MCF 10A (cell line): ENCODE measurements around the gene TNFRSF12A. TPM values are rescaled to one million over a fixed set of nuclear protein-coding genes. Genes with fewer than 3 reads are reported as not detected.

Experiments
- BruUV-seq: library from RNA; stranded (reverse); fragments of 400-500 nt; replicated peaks from 2 replicates; lab custom pipeline; 2021; lab: Mats Ljungman, UMichigan
- CTCF ChIA-PET: fragments of 300-600 bp; sonication (Branson Sonifier 250); formaldehyde crosslinking; extraction: SDS; loops from one replicate; lab custom pipeline; 2021; ENCODE audit warnings: antibody characterized with exemption, inconsistent platforms; lab: Yijun Ruan, JAX
- POLR2A ChIA-PET: fragments of 300-600, 350-650 bp; sonication (Branson Sonifier 250); formaldehyde crosslinking; extraction: SDS; loops from one replicate; lab custom pipeline; 2020; ENCODE audit warnings: antibody characterized with exemption, inconsistent platforms; lab: Yijun Ruan, JAX
- DNase-seq: peaks from one replicate; pipeline ENCODE4 v3.0.0-alpha.2; 2018; ENCODE audit not compliant: unreplicated experiment
- H3K27ac Mint-ChIP-seq: one replicate; pipeline ENCODE4 v1.8.0; 2022; ENCODE audit warnings: mild to moderate bottlenecking, low read depth, mixed read lengths; ENCODE audit not compliant: unreplicated experiment
- H3K27me3 Mint-ChIP-seq: one replicate; pipeline ENCODE4 v1.8.0; 2022; ENCODE audit warnings: mixed read lengths; ENCODE audit not compliant: insufficient read depth, unreplicated experiment
- H3K36me3 Mint-ChIP-seq: one replicate; pipeline ENCODE4 v1.8.0; 2022; ENCODE audit warnings: mild to moderate bottlenecking, moderate library complexity, mixed read lengths; ENCODE audit not compliant: insufficient read depth, unreplicated experiment
- H3K4me1 Mint-ChIP-seq: one replicate; pipeline ENCODE4 v1.8.0; 2022; ENCODE audit warnings: mixed read lengths; ENCODE audit not compliant: insufficient read depth, unreplicated experiment
- H3K4me3 Mint-ChIP-seq: one replicate; pipeline ENCODE4 v1.8.0; 2022; ENCODE audit warnings: mild to moderate bottlenecking, moderate library complexity, mixed read lengths; ENCODE audit not compliant: unreplicated experiment
- H3K9me3 Mint-ChIP-seq: one replicate; pipeline ENCODE4 v1.8.0; 2022; ENCODE audit warnings: mixed read lengths; ENCODE audit not compliant: unreplicated experiment
- intact Hi-C: fragments of 100-400 bp; cut with micrococcal nuclease; formaldehyde crosslinking; loops from 2 replicates; pipeline ENCODE4 v1.14.1; 2022
- total RNA-seq: library from RNA; stranded (reverse); gene quantifications from 2 replicates; pipeline ENCODE4 v1.2.3, GENCODE V29; 2022
- TF ChIP-seq, protein P1 (sequence below): fragments of 200-600 bp; IDR thresholded peaks from one replicate; pipeline ENCODE4 v1.8.0; 2022; ENCODE audit warnings: antibody characterized with exemption, mild to moderate bottlenecking; ENCODE audit not compliant: unreplicated experiment

Gene TNFRSF12A
- total RNA-seq, 1 experiment from 2014 or later = 641 TPM

DNA sequence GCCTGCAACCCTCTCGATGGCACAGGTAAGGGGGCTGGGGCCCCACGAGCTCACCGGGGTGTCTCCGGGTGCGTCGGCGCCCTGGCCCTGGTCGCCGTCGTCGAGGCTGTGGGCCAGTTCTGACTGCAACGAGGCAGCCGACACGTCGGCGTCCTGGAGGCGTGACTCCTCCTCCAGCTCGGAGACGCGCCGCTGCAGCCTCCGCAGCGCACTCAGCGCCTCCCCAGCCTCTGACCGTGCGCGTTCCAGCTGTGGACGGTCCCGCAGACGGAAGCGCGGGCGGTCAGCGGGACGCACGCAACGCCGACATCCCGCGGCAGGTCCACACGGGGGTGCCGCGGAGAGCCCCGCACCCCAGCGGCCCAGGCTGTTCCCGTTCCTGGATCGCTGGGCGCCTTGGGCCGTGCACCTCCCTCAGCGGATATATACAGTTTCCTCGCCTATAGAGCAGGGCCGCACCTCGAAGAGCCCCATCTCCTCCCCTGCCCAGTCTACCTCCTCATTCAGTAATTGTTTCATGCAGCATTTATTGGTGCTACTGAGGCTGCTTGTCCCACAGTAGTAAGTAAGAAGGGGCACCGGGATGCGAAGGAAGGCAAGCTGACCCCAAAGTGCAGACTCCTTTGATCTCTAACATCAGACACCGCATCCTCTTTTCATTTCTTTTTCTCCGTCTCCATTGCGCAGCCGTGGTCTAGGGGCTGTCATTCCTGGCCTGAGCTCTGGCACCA lies 9.5 kb downstream of the TNFRSF12A start:
- no peak overlapping the region for H3K4me3 Mint-ChIP-seq
- intact Hi-C loops = no loop called here
- H3K27me3 Mint-ChIP-seq = peaks cover 26% of the 10 kb centered on the region
- CTCF ChIA-PET = interaction anchor here (0.6 to 8.3 kb wide), 9 partner anchors 10 to 142 kb away, joined by 3 to 121 read pairs (median 9); no protein-coding TSS in a partner anchor
- no peak overlapping the region for H3K27ac Mint-ChIP-seq
- POLR2A ChIA-PET = interaction anchor here (0.6 to 2.2 kb wide), 3 partner anchors 19 to 475 kb away, joined by 3 to 7 read pairs (median 5); no protein-coding TSS in a partner anchor
- TF ChIP-seq, protein P1, sequence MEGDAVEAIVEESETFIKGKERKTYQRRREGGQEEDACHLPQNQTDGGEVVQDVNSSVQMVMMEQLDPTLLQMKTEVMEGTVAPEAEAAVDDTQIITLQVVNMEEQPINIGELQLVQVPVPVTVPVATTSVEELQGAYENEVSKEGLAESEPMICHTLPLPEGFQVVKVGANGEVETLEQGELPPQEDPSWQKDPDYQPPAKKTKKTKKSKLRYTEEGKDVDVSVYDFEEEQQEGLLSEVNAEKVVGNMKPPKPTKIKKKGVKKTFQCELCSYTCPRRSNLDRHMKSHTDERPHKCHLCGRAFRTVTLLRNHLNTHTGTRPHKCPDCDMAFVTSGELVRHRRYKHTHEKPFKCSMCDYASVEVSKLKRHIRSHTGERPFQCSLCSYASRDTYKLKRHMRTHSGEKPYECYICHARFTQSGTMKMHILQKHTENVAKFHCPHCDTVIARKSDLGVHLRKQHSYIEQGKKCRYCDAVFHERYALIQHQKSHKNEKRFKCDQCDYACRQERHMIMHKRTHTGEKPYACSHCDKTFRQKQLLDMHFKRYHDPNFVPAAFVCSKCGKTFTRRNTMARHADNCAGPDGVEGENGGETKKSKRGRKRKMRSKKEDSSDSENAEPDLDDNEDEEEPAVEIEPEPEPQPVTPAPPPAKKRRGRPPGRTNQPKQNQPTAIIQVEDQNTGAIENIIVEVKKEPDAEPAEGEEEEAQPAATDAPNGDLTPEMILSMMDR = no peak
- no peaks in the 10 kb centered on the region for H3K9me3 Mint-ChIP-seq
- no peak for DNase-seq
- peaks cover 26% of the 10 kb centered on the region for H3K36me3 Mint-ChIP-seq
- no peaks in the 10 kb centered on the region for H3K4me1 Mint-ChIP-seq
- BruUV-seq = no TSS peak

DNA sequence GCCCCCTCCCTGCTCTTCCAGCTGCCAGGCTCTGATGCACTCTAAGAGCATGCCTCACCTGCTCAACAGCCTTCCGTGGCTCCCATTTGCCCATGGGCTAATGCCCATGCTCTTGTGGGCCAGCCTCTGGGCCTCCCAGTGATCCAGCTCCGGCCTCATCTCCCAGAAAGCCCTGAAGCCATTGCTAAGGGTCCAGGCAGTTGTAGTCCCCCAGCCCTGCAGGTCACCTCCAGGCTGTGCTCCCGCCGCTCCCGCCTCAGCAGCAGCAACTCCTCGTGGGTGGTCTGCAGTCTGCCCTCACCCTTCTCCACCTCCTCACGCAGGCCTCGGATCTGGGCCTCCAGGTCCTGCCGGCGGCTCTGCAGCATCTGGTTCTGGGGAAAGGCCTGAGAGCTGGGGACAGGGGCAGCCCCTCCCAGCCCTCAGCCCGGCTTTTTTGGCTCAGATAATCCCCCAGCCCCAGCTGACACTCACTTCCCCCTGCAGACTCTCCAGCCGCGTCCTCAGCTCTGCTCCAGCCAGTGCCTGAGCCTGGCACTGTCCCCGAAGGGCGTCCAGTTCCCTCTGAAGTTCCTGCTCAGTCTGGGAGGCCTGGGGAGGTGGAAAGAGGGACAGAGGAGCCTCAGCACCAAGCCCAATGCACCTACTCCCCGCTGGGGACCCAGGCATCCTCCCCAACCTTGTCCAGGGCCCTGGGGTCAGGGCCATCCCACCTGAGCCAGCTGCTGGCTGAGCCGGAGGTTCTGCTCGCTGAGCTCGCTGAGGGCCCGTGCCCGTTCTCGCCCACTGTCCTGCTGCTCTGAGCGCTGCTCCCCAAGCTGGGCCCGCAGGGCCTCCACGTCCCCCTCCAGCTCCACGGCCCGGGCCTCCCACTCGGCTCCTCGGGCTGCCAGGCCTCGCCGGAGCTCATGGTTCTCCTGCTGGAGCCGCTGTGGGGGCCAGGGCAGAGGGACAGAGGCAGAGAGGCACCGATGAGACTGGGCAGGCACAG lies 10.3 kb downstream of the TNFRSF12A start:
- H3K4me3 Mint-ChIP-seq = no peak overlapping the region
- DNase-seq = no peak
- ChIA-PET POLR2A (interaction anchor here (1.2 to 2.2 kb wide), 7 partner anchors 10 to 99 kb away, joined by 4 to 26 read pairs (median 6); partner anchors contain the start of genes PAQR4 and TNFRSF12A), CTCF (interaction anchor here (0.6 to 8.3 kb wide), 18 partner anchors 9 to 158 kb away, joined by 3 to 121 read pairs (median 6); partner anchors contain the start of genes HCFC1R1 and TNFRSF12A)
- TF ChIP-seq, protein P1 = no peak
- peaks cover 26% of the 10 kb centered on the region for H3K36me3 Mint-ChIP-seq
- H3K27ac Mint-ChIP-seq = no peak overlapping the region
- H3K4me1 Mint-ChIP-seq = no peaks in the 10 kb centered on the region
- H3K27me3 Mint-ChIP-seq = peaks cover 35% of the 10 kb centered on the region
- no peaks in the 10 kb centered on the region for H3K9me3 Mint-ChIP-seq
- intact Hi-C loops = no loop called here
- BruUV-seq = no TSS peak

DNA sequence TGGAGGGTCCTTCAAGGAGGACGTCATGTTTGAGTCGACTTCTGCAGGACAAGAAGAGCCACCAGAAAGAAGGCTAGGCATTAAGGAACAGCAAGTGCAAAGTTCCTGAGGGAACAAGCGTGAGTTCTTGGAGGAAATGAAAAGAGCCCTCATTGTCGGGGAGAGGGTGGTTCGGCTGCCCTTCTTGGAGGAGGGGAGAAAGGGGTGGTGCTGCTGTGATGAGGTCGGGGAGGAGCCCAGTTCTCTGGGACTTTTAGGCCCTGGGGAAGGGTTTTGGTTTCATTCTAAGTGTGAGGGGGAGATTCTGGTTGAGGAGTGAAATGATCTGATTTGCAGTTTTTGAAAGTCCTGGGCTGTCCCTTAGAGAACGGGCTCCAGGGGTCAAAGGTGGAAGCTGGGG lies 12.5 kb downstream of the TNFRSF12A start:
- ChIA-PET CTCF (interaction anchor here (0.6 to 8.3 kb wide), 13 partner anchors 9 to 336 kb away, joined by 3 to 121 read pairs (median 7); partner anchors contain the start of genes HCFC1R1 and TNFRSF12A), POLR2A (interaction anchor here (0.7 to 1.4 kb wide), 2 partner anchors 16 to 125 kb away, joined by 3 to 5 read pairs; no protein-coding TSS in a partner anchor)
- intact Hi-C loops = no loop called here
- H3K9me3 Mint-ChIP-seq = no peaks in the 10 kb centered on the region
- peaks cover 12% of the 10 kb centered on the region for H3K36me3 Mint-ChIP-seq
- H3K4me3 Mint-ChIP-seq = no peak overlapping the region
- no peak for DNase-seq
- no TSS peak for BruUV-seq
- H3K4me1 Mint-ChIP-seq = no peaks in the 10 kb centered on the region
- peaks cover 52% of the 10 kb centered on the region for H3K27me3 Mint-ChIP-seq
- TF ChIP-seq, protein P1 = no peak
- H3K27ac Mint-ChIP-seq = no peak overlapping the region
